ENCODE measurements around the gene GALNT12.
A peak's percentile ranks its signal among the peaks of the same experiment; 100 is the strongest.

Gene GALNT12

DNA sequence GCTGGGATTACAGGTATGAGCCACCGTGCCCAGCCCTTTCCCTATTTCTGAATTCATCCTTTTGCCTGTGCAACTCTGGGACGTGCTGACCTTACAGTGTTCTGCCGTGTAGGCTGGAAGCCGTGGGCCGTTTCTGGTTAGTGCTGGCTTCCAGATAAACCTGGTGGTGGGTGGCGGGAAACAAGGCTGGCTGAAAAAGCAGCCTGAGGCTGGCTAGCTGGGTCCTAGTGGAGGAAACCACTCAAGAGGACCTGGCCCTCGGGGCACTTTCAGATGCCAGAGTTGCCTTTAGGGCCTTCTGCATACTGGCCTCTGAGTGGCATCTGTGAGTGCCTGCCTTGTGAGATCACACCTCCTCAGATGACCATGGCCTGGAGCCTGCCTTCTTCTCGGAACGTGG lies 26.9 kb downstream of the GALNT12 start:
- no peak for DNase-seq

DNA sequence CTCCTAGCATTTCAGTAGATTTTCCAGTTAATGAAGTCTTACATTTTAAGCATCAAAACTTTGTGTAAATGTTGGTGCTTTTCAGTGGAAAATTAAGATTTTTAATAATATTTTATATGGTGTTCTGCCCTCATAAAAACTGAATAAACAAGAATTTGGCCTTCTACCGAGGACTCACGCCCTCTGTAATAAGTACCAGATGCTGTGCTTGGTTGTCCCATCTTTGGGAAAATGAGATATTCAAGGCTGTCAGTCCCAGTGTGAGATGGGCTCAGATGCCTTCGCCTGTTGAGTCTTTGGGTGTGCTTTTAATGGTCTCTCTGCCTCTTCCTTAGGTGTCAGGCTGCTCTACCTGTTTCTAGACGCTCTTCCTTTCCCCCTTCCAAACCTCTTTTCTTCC lies 28.7 kb downstream of the GALNT12 start:
- DNase-seq = no peak

GRCh38 chr9:98837516-98837915 lies 30.0 kb downstream of the GALNT12 start:
- DNase-seq = no peak

GRCh38 chr9:98838155-98838867 lies 30.8 kb downstream of the GALNT12 start:
- DNase-seq = no peak

- DNase-seq = no peak
These were observed 31.5 kb downstream of the GALNT12 start for GRCh38 chr9:98838868-98839565.

- no peak for DNase-seq
These were observed 32.3 kb downstream of the GALNT12 start for GRCh38 chr9:98839724-98840123.

GRCh38 chr9:98842510-98842909 lies 35.0 kb downstream of the GALNT12 start:
- DNase-seq = no peak

DNA sequence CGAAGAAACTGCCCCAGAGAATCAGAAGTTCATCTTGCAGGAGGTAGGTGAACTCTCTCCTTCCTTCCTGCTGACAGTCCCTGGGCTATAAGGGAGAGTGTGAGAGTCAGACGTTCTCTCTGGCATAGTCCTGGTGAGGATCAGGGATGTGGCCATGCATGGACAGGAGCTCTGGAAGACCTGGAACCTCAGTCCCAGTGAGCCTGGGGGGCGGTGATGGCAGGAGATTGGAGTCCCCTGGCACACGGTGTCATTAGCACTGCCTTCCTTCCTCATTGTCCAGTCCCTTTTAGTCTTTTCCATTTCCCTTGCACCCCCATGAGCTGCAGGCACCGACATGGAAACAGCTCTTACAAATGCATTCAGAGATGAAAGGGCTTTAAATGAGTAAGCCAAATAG lies 38.6 kb downstream of the GALNT12 start:
- DNase-seq = no peak

GRCh38 chr9:98846879-98847278 lies 39.4 kb downstream of the GALNT12 start:
- no peak for DNase-seq

- peak; percentile 81 for DNase-seq
These were observed 41.1 kb downstream of the GALNT12 start for GRCh38 chr9:98848450-98849149.

- DNase-seq = no peak
These were observed 42.1 kb downstream of the GALNT12 start for GRCh38 chr9:98849563-98849962.

DNA sequence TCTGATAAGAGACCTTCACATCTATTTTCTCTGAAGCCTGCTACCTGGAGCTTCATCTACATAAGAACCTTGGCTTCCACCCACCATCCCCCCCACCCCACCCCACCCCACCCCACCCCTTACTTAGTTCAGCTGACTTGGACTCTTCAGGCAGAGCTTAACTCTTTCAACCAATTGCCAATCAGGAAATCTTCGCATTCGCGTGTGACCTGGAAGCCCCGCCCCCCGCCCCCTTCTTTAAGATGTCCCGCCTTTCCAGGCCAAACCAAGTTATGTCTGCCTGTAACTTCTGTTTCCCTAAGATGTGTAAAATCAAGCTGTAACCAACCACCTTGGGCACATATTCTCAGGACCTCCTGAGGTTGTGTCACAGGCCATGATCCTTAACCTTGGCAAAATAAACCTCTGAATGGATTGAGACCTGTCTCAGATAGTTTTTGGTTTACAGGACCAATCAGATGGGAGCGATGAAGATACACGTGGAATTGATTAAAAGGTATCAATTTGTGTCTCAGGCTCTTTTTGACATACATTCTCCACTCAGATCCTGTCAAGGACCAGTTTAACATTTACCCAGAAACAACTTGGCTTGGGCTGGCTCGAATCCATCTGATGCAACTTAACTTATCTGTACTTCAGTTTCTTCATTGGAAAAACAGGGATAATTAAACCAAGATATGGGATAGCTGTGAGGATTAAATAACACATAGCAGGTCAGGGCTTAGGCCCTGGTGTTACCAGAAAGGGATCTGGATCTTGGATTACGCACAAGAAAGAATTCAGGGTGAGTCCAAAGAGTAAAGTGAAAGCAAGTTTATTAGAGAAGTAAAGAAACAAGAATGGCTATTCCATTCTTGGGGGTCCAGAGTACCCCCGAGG lies 43.6 kb downstream of the GALNT12 start:
- no peak for DNase-seq

DNA sequence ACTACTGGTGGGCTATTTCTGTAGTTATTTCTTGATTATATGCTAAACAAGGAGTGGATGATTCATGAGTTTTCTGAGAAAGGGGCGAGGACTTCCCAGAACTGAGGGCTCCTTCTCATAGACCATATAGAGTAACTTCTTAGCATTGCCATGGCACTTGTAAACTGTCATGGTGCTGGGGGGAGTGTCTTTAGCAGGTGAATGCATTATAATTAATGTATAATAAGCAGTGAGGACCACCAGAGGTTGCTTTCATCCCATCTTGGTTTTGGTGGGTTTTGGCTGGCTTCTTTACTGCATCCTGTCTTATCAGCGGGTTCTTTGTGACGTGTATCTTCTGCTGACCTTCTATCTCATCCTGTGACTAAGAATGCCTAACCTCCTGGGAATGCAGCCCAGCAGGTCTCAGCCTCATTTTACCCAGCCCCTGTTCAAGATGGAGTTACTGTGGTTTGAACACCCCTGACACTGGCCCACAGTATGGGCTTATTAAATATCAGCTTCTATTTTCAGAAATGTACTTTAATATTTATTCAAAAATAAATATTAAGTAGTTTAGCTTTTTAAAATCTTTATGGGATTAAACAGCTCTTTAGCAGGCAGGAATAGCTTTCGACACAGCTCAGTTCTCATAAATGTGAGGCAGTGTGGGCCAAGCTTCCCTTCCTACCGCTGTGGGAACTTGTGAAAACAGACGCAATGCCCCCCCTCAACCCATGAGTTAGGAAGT lies 44.4 kb downstream of the GALNT12 start:
- no peak for DNase-seq

DNA sequence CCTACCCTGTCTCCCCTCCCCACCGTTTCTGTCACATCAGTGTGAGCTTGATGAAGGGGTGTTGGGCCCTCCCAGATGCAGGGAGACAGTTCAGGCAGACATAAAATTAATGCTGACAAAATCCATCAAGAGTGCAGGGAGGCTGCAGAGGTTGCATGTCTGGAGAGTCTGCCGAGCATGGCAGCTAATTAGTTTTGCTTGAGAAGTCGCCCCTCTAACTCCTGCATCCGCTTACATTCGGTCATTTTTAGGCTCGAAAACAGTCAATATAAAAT lies 44.9 kb downstream of the GALNT12 start:
- DNase-seq = no peak

DNA sequence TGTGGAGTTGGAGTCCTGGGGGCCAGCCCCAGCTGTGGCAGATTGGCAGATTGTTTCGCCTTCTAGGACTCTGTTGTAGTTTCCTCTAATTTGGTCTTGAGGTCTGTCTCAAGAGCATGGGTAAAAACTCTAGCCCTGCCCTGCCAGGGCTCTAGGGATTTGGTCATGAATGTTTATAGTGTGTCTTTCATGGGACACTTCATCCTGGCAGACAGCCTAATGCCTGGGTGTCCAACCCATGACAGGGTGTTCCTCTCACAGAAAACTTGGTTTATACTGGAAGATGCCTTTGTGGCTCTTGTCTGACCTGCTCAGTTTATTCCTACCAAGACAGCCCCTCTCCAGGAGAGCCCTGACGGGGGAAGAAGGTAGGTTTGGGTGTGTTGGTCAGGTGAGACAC lies 45.5 kb downstream of the GALNT12 start:
- no peak for DNase-seq

DNA sequence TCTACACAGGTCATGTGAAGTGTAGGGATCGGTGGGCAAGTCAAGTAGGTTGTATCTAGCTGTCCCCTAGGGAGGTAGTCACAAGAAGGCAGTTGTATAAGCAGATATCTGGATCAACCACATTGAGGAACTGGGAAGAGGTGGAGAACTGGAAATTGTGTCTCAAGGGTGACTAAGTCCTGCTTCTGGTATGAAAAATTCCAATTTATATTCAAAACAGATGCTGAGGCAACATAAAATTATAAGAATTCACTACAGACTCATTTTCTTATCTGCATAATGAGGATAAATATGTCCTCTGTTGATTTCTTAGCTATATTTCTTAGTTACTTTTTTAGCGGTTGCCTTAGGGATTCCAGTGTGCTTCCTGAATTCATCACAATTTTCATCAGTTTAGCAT lies 46.8 kb downstream of the GALNT12 start:
- DNase-seq = no peak

DNA sequence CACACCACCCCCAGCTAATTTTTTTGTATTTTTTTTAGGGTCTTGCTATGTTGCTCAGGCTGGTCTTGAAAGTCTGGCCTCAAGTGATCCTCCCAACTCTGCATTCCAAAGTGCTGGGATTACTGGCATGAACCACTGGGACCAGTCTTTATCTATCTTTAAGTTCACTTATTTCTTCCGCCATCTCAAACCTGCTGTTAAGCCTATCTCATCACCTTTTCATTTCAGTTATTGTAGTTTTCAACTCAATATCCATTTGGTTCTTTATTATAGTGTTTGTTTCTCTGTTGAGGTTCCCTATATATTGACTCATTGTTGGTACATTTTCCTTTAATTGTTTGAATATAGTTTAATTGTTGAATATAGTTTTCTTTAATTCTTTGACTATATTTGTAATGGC lies 48.1 kb downstream of the GALNT12 start:
- no peak for DNase-seq

DNA sequence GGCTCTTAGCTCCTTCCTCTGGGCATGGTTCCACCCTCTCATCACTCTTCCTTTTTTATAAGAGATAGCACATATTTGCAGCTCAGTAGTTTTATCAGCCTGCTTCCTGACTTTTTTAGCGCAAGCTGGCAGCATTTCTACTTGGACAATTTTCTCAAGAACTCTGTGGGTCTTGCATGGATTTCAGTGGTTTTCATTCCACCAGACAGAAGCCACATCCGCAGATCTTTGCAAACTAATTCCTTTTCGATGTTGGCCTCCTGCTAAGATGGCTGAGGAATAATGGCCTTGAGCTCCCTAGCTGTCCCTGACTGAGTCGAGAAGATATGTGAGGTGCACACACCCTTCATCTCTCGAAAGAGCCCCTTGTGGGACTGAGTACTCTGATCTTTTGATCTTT lies 49.5 kb downstream of the GALNT12 start:
- DNase-seq = no peak

GRCh38 chr9:98859941-98860340 lies 52.5 kb downstream of the GALNT12 start:
- DNase-seq = no peak

GRCh38 chr9:98860871-98861293 lies 53.4 kb downstream of the GALNT12 start:
- no peak for DNase-seq

DNA sequence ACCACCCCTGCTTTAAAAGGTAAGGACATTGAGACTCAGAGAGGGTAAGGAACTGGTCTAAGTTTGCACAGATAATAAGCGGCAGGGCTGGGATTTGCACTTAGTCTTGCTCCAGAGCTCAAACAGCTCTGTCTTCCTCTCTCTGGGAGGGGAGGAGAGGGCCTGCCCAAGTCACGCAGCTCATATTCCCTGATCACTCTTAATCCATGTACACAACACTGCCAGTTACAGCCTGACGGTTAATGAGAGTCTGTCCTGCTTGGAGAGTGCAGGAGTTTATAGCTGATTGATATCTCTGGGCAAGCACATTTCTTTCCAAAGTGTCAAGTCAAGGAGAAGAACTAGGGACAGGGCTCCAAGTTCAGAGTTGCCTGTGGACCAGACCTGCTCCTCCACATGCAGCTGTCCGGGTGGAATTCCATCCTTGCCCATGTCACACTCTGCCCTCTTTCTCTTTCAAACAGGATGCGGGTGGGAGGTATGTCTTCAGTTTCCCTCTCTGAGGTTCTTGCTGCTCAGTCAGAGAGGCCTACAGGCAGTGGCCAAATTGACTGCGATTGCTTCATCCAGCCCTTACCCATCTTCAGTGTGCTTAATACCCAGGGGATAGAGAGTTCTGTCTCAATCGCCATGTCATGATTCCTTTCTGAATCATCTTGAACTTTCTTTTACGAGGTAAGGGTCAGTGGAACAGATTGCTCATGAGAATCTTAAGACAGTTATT lies 54.5 kb downstream of the GALNT12 start:
- DNase-seq = no peak

DNA sequence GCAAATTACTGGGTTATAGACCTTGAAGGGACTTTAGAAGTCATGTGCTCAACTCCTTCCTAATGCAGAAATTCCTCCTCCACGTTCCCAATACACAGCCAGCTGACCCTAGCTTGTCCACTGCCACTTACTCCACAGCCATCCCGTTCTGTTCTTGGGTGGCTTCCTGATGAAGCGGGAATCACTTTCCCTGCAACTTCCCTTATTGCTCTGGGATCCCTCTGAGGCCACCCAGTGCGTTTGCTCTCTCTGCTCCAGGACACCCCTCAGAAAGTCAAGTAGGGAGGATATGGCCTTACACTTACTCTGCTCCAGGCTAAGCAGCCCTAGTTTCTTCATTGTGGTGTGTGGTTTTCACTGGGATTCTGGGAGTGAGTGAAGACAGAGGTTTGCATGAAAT lies 55.5 kb downstream of the GALNT12 start:
- no peak for DNase-seq

Data from NCI-H1105 (cell line).